ENCODE results near the gene TYW1B.
A peak's percentile ranks its signal among the peaks of the same experiment; 100 is the strongest.
"Not testable (repeated sequence)": the region's sequence is repeated elsewhere in the genome, so short reads cannot be mapped to it uniquely, and the experiment has no call there.

Gene TYW1B

GRCh38 chr7:72622532-72622931 is 205.5 kb downstream of the TYW1B start:
- no peak for DNase-seq

DNA sequence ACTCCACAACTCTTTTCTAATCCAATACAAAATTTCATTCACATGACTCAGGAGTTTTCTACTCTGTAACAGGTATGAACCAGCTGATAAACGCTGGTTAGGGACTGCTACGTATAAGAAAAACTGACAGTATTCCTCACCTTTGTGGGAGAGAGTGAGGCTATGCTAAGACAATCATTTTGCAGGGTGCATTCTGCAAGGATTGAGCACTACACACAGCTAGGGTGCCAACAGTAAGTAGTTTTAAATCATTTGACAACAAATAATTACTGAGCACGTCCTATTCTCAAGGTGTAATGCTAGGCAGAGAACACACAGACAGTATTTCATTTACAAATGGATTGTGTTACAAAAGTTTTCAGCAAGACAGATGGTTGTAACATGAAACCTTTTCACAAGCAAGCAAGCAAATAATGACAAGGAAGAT is 206.2 kb downstream of the TYW1B start:
- DNase-seq = not testable (repeated sequence)

DNA sequence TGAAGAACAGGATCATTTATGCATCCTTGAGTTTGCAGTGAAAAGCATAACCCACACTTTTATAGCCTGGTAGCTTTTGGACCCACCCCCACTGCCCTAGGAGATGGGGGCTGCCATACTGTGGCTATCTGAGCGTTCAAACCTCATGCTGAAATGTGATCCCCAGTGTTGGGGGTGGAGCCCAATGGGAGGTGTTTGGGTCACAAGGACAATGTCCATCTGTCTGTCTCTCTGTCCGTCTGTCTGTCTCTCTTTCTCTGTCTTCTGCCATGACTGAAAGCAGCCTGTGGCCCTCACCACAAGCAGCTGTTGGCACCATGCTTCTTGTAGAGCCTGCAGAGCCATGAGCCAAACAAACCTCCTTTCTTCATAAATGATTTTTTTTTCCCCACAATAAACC is 207.1 kb downstream of the TYW1B start:
- not testable (repeated sequence) for DNase-seq

- not testable (repeated sequence) for DNase-seq
These were observed 209.4 kb downstream of the TYW1B start for GRCh38 chr7:72618435-72619180.

DNA sequence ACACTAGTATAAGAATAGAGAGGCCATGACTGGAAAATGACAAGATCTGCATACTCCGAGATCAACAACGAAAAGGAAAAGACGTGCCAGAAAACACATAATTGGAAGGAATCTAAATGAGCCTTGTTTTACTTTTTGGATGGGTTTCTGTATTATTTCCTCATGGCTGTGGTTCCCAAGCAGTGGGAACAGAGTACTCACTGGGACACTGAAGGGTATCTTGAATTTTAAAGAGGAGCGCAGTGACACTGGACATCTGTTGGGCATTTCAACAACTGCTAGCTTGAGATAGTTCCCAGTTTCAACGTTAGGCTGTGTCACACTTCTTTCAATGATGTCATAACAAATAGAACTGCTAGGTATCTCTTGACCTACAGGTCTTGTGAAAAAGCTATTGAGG is 218.2 kb downstream of the TYW1B start:
- DNase-seq = not testable (repeated sequence)

DNA sequence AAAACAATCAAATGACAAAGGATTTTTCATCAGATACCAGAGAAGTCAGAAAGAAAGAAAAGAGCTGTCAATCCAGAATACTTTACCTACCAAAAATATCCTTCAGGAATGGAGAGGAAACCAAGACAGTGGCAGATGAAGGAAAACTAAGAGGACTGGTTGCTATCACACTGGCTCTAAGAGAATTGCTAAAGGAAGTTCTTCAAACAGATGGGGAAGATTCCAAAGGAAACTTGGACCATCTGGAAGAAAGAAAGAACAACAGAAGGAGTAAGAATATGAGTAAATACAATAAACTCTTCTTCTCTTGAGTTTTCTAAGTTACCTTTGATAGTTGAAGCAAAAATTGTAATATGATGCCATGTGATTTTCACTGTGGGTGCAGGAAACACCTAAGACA is 220.0 kb downstream of the TYW1B start:
- DNase-seq = not testable (repeated sequence)

GRCh38 chr7:72605863-72606431 is 222.1 kb downstream of the TYW1B start:
- DNase-seq = not testable (repeated sequence)

DNA sequence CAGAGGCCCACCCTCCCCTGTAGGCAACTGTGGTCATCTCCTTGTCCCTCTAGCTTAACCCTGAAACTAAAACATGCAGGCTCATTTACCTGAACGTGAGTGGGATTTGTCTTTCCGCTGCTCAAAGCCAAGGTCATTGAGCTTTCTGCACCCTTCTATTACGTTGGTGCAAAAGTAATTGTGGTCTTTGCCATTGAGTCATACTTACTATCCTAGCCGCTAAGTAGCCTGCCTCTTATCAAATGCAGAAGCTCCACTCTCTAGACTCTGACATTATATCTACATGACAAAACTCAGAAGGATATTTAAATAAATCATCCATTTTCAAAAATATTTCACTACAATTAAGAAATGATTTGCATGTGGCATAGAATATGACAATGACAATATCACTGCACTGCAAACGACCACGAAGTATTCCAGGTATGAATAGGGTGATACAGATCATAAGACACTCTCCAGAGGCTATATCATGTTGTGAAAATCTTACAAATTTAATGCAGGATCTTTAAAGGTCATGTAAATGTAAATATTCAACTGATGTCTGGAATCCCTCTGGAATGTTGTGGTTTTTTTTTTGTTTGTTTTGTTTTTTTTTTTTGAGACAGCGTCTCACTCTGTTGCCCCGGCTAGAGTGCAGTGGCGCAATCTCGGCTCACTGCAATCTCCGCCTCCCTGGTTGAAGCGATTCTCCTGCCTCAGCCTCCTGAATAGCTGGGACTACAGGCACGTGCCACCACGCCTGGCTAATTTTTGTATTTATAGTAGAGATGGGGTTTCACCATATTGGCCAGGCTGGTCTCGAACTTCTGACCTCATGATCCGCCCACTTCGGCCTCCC is 223.0 kb downstream of the TYW1B start:
- not testable (repeated sequence) for DNase-seq

DNA sequence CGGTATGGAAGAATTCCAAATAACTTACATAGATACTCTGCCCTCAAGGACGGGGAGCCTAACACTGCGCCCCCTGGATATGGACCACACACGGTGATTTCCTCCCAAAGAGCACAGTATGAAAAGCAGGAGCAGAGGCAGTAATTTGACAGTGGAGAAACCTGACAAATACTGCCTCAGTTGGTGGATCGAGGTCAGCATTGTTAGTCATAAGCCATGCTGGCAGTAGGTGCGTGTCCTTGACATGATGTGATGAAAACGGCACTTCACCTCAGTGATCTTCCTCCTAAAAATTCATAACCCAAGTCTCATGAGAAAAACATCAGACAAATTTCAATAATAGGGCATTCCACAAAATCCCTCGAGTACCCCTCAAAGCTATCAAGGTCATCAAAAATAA is 224.5 kb downstream of the TYW1B start:
- DNase-seq = not testable (repeated sequence)

DNA sequence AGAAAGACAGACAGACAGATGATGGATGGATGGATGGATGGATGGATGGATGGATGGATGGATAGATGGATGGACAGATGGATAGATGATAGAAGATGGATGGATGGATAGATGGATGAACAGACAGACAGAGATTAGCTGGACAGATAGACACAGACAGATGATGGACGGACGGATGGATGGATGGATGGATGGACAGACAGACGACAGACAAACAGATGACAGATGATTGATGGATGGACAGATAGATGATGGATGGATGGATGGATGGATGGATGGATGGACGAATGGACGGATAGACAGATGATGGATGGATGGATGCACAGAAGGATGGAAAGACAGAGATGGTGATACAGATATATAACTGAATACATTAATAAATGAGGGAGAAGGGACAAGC is 224.9 kb downstream of the TYW1B start:
- no peak for DNase-seq

DNA sequence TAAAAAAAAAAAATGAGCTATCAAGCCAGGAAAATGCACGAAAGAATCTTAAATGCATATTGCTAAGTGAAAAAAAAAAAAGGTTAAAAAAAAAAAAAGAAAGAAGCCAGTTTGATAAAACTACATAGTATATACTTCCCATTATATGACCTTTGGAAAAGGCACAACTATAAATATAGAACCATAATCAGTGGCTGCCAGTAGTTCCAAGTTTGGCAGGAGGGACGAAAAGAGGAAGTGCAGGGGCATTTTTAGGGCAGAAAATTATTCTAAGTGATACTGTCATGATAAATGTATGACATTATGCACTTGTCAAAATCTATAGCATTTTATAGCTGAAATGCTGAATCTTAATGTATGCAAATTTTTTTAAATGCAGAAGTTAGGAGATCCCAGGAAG is 226.3 kb downstream of the TYW1B start:
- peak in 1 of 2 experiments; percentile 0 for DNase-seq

- not testable (repeated sequence) for DNase-seq
These were observed 238.0 kb downstream of the TYW1B start for GRCh38 chr7:72590023-72590422.

DNA sequence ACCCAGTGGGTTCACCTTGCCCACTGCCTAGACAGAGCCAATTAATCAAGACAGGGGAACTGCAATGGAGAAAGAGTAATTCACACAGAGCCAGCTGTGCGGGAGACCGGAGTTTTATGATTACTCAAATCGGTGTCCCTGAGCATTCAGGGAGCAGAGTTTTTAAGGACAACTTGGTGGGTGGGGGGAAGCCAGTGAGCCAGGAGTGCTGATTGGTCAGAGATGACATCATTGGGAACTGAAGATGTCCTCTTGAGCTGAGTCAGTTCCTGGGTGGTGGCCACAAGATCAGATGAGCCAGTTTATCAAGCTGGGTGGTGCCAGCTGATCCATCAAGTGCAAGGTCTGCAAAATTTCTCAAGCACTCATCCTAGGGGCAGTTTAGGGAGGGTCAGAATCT is 240.7 kb downstream of the TYW1B start:
- DNase-seq = not testable (repeated sequence)

- not testable (repeated sequence) for DNase-seq
These were observed 243.4 kb downstream of the TYW1B start for GRCh38 chr7:72584576-72584975.

DNA sequence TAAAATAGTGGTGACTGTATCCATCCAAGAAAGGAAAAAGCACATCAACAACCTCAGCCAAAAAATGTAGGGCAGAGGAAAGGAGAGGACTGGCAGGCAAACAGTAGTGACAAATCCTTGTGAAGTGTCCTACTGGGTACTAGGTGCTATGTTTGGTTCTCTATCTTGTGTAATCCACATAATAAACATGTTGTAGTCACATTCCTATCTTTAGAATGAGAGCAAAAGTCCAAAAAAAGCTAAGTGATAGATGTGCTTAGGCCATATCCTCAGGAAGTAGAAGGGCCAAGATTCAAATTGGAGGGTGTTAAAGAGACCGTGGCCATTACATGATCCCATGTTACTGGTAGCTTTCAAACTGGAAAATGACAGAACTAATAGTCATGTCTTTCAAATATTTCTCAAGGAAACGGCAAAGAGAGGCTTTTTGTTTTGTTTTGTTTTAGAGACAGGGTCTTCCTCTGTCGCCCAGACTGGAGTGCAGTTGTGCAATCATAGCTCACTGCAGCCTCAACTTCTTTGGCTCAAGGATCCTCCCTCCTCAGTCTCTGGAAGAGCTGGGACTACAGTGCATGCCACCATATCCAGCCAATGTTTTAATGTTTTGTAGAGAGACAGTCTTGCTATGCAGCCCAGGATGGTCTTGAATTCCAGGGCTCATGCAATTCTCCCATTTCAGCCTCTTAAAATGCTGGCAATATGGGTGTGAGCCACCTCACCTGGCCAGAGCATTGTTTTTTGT is 244.2 kb downstream of the TYW1B start:
- DNase-seq = not testable (repeated sequence)

- not testable (repeated sequence) for DNase-seq
These were observed 247.7 kb downstream of the TYW1B start for GRCh38 chr7:72580142-72580770.

- no peak for DNase-seq
These were observed 250.9 kb downstream of the TYW1B start for GRCh38 chr7:72577107-72577506.

- not testable (repeated sequence) for DNase-seq
These were observed 266.0 kb downstream of the TYW1B start for GRCh38 chr7:72561988-72562387.

GRCh38 chr7:72559546-72559945 is 268.5 kb downstream of the TYW1B start:
- DNase-seq = not testable (repeated sequence)

GRCh38 chr7:72556733-72557132 is 271.3 kb downstream of the TYW1B start:
- not testable (repeated sequence) for DNase-seq

DNA sequence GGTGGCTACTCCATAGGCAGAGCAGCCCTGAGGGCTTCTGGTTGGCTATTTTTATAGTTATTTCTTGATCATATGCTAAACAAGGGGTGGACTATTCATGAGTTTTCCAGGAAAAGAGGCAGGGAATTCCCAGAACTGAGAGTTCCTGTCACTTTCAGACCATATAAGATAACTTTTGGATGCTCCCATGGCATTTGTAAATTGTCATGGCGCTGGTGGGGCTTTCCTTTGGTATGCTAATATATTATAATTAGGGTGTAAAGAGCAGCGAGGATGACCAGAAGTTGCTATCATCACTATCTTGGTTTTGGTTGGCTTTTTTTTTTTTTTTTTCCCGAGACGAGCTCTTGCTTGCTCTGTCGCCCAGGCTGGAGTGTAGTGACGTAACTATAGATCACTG is 272.8 kb downstream of the TYW1B start:
- DNase-seq = not testable (repeated sequence)

- DNase-seq = not testable (repeated sequence)
These were observed 273.6 kb downstream of the TYW1B start for GRCh38 chr7:72554401-72554800.
